Measurements from ENCODE around the gene ZC3H4. TPM values are rescaled to one million over a fixed set of nuclear protein-coding genes. Genes with fewer than 3 reads are reported as not detected.

The ZC3H4 gene
- total and polyA plus RNA-seq, 2 of the 8 experiments (the other 6 are each of a cell fraction or from before 2014, with no cell fraction given): 6.6 to 92.0 TPM

GRCh38 chr19:47105874-47106273, 7.7 kb downstream of the ZC3H4 start (continued):
- TF ChIP-seq CBX8 (IDR thresholded peaks at IDR 0.05; ENCODE audit: borderline replicate concordance, low read depth, low read length): no peak
- no peak for TF ChIP-seq GABPA (IDR thresholded peaks at IDR 0.05; ENCODE audit: borderline replicate concordance, insufficient read depth, low read length)
- no peak for TF ChIP-seq CHD1 (IDR thresholded peaks at IDR 0.05; ENCODE audit: low read depth, low read length)
- no peak for TF ChIP-seq CREB1 (IDR thresholded peaks at IDR 0.05)
- no peak for TF ChIP-seq SUZ12 (IDR thresholded peaks at IDR 0.05; ENCODE audit: low read length)
- TF ChIP-seq EP300 (IDR thresholded peaks at IDR 0.05; ENCODE audit: borderline replicate concordance in 1 of 2, low read depth in 2 of 2, low read length in 2 of 2): no peak
- no peak for TF ChIP-seq SRF (IDR thresholded peaks at IDR 0.05; ENCODE audit: low read depth, low read length)
- TF ChIP-seq SIX5 (IDR thresholded peaks at IDR 0.05; ENCODE audit: low read depth, low read length): no peak
- no peak for TF ChIP-seq PHF8 (conservative IDR thresholded peaks at IDR 0.05; ENCODE audit: low read depth, low read length)
